Measurements from ENCODE around the gene CDKN3.

The CDKN3 gene

DNA sequence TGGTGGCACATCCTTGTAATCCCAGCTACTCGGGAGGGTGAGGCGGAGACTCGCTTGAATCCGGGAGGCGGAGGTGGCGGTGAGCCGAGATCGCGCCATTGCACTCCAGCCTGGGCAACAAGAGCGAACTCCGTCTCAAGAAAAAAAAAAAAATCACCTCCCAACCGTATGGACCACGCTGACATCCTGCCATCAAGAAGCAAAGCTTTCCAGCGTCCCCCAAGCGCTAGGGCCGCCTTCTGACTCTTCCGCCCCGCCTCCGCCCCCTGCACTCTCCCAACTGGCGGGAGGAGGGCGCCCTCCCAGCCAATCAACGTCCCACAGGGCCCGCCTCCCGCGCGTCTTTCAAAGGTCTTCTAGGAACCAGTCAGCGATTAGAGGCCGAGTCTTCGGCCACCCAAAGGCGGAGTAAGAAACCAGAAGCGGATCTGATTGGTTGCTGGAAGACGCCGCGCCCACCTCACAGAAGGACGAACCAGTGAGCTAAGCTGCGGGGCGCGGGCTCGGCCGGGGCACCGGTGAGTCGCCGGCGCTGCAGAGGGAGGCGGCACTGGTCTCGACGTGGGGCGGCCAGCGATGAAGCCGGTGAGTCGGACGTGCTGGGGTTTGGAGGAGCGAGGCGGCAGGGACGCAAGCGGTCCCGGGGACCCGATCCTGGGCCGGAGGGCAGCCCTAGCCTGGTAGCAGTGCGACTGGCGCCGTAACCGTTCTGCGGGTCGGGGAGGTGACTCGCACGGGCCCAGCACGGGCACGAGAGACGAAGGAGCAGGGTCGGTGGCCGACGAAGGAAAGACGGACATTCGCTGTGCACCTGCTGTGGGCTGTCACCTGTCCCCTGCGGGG is at the start of gene CDKN3:
Gene CDKN3 (plus strand): TSS at position 515 of the 843 bp plus-strand sequence. CDS start 62 bp downstream, at position 577.
- in situ Hi-C loops (cut with HindIII; ENCODE audit: low sequenced_read_pairs): no loop called here

DNA sequence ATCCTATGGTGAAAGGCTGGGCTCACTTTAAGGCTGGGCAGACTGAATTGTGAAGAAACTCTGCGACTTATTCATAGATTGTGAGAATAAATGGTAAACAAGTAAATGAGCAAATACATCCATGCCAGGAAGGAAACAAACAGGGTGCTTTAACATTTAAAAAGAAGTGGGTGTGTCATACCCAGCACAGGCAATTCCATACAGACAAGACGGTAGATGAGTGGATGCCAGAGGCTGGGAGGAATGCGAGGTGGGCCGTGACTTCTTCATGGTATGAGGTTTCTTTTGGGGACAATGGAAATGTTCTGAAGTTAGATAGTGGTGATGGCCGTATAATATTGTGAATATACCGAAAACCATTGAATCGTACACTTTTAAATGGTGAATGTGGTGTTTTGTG is 49.8 kb upstream of the CDKN3 start:
- in situ Hi-C loops (cut with HindIII; ENCODE audit: low sequenced_read_pairs): loop anchor here (25.0 kb wide), 1 partner anchor 810 kb away; no protein-coding TSS in a partner anchor

DNA sequence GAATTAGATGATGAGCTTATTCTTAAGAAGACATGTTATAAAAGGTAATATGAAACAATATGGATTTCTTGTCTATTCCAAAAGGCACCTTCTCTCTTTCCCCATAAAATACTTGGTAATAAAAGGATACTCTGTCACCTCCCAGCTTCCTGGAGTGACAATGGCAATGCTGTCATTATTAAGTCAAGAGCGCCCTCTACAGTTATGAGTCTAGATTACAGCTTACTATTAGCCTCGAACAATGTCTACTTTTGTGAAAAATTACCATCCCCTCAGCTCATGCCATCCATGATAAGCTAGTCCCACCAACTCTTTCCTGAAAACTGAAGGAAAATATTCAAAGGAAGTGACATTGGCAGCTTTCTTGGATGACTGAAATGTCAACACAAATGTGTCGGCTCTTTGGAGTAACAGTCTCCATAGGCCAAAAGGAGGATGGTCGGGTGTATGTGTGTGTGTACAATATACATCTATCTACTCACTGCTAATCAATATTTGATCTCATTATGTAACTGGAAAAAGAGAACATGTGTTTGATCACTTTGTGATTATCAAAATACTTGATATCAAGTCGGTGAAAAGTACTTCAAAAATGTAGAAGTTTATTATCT is 48.7 kb upstream of the CDKN3 start:
- in situ Hi-C loops (cut with HindIII; ENCODE audit: low sequenced_read_pairs): loop anchor here (25.0 kb wide), 1 partner anchor 811 kb away; no protein-coding TSS in a partner anchor

- in situ Hi-C loops (cut with HindIII; ENCODE audit: low sequenced_read_pairs): loop anchor here (25.0 kb wide), 1 partner anchor 812 kb away; no protein-coding TSS in a partner anchor
These were observed 47.7 kb upstream of the CDKN3 start for GRCh38 chr14:54348923-54349620.

DNA sequence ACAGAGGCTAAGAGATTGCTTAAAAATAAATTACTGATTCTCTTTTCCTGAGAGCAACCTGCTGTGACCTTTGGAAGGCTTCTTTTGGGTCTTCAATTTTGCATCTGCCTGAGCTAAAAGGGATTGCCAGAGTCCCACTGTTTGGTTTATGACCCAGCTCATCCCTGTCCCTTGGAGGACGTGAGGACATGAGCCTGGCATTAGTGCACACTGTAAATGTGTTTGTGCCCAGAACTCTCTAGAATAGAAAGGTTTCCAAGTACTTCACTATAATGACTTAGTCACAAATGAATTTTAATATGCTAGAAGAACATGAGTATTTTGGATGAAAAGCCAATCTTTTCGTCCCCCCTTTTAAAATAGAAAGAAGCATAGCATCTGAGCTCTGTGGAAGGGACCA is 47.1 kb upstream of the CDKN3 start:
- in situ Hi-C loops (cut with HindIII; ENCODE audit: low sequenced_read_pairs): loop anchor here (25.0 kb wide), 1 partner anchor 812 kb away; no protein-coding TSS in a partner anchor

DNA sequence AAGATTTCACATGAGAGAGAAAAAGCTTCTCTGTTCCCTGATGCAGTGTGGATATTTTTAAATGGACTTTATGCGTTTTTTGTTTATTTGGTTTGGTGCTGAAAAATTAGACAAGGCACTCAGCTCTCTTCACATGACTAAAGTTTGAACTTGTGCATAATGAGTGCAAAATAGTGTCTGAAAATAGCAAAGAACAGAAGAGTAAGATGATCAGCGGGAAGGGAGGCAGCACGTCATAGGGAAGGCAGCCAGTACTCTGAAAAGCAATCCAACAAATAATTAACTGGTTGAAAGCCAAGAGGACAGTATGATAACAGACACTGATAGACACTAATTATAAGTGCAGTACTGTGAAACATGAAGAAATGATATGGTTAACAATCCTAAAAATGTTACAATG is 46.6 kb upstream of the CDKN3 start:
- in situ Hi-C loops (cut with HindIII; ENCODE audit: low sequenced_read_pairs): no loop called here

- in situ Hi-C loops (cut with HindIII; ENCODE audit: low sequenced_read_pairs): no loop called here
These were observed 43.5 kb upstream of the CDKN3 start for GRCh38 chr14:54353266-54353665.

DNA sequence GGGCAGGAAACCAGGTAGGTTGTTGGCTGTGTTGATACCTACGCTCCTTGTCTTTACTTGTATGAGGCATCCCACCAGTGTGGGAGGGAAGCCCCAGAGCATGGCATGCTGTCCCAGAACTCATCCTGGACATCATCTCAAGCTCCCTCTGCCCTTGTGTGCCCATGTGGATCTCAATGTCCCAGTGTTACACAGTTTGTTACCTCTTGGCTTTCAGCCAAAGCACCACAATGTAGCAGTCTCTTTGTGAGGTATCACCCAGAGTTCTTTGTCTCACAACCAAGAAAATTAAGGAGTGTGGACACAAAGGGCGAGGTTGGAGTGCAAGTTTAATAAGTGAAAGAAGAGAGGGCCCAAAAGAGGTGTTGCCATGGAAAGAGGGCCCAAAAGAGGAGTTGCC is 43.1 kb upstream of the CDKN3 start:
- in situ Hi-C loops (cut with HindIII; ENCODE audit: low sequenced_read_pairs): no loop called here

DNA sequence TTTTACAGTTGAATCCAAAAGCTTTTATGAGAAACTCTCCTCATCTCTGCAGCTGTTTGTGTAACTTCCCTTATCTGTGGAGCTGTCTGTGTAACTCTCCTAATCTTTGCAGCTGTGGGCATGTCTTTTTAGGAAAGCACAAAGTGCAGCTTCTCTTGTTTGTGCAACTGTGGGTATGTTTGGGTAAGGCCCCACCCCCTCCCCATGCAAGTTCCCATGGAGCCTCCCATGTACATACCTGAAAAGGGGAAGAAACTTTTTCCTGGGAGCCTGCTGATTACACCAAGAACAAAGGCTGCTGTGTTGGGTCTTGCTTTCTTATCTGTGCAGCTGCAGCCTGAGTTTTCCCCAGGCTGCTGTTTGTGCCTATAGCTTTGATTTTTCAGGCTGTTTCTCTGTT is 42.7 kb upstream of the CDKN3 start:
- in situ Hi-C loops (cut with HindIII; ENCODE audit: low sequenced_read_pairs): no loop called here

DNA sequence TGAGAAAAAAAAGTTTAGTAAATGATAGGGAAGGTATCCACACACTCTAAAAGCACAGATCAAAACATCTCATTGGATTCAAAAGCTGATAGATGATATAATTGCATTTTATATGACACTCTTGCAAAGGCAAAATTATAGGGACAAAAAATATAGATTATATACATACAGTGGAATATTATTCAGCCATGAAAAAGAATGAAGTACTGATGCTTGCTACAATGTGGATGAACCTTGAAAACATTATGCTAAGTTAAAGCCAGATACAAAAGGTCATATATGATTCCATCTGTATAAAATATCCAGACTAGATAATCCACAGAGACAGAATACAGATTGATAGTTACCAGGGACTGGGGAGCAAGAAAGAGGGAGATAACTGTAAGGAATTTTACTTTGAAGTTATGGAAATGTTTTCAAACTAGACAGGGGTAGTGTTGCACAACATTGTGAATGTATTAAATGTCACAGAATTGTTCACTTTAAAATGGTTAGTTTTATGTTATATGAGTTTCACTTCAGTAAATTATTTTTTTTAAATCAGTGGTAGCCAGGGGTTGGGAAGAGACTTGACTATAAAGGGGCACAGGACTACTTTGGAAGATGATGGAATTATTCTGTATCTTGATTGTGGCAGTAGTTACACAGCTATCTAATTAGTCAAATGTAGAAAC is 41.7 kb upstream of the CDKN3 start:
- in situ Hi-C loops (cut with HindIII; ENCODE audit: low sequenced_read_pairs): no loop called here

DNA sequence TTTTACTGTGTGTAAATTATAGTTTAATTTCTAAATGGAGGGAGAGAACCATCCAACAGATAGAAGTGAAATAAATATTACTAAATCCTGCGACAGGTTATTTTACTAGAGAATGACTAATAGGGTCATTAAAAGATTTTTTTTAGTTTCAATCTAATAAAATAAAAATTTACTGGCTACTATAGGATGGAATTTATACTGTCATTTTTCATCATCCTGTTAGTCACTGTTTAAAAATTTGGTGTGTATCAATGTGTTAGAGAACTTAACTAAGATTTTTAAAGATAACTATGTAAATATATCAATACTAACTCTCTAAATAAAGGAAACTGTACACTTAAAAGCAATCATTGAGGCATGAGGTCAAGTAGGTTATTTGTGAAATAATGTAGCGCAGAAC is 41.1 kb upstream of the CDKN3 start:
- in situ Hi-C loops (cut with HindIII; ENCODE audit: low sequenced_read_pairs): no loop called here

DNA sequence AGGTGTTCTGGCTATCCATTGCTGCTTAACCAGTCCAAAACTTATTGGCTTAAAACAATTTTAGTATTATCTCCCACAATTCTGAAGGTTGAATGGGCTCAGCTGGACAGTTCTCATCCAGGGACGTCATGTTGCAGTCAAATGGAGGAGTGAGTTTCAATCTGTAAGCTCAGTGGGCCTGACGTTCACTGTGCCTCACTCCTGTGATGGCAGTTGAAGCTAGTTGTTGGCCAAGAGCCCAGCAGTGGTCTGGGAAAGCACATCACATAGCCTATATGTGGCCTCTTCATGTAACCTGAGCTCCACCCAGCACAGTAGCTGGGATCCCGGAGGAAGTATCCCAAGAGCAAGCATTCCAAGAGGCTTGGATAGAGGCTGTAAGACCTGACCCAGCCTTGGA is 40.6 kb upstream of the CDKN3 start:
- in situ Hi-C loops (cut with HindIII; ENCODE audit: low sequenced_read_pairs): no loop called here

DNA sequence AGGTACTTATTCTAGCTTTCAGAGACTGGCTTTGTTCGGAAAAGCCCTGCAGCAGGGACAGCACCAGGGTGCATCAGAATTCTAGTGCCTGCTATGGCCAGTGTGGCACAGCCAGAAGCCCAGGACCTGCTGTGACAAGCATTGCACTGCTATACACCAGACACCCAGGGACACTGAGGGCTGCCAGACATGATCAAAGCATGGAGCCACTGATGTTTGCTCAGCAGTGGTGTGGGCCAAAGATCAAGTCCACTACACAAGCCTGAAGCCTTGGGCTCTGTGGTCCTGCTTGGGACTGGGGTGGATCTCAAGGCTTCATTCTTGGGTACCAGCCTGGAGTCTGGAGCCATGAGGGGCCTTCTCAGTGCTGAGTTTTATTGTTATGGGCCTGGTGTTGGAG is 36.1 kb upstream of the CDKN3 start:
- in situ Hi-C loops (cut with HindIII; ENCODE audit: low sequenced_read_pairs): no loop called here

- in situ Hi-C loops (cut with HindIII; ENCODE audit: low sequenced_read_pairs): no loop called here
These were observed 34.7 kb upstream of the CDKN3 start for GRCh38 chr14:54362089-54362504.

DNA sequence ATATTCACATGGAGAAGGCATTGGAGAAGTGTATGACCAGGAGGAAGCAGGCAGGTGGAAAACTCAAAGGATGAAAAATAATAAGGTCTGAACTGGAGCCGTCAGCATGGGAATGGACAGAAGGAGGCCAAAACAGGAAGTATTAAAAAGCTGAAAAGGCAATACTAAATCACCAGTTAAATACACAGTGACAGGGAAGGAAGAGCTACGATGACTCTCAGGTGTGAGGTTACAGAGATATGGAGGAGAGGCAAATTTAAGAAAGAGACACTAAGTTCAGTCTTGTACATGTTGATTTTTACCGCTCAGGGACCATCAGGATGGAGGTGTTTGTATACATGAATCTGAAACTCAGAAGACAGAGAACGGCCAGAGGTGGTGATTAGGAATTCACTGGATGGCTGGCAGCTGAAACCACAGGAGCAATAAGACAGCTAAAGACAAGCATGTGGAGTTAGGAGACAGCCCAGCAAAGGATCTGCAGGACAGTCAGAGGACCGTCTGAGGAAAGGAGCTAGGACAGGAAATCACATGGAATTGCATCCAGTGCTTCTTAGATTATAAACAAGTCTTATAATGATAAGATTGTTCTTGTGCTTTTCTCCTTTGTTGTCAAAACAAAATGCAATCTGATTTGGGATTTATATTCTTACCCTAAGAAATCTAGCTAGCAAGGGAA is 33.9 kb upstream of the CDKN3 start:
- in situ Hi-C loops (cut with HindIII; ENCODE audit: low sequenced_read_pairs): no loop called here

GRCh38 chr14:54364555-54365415 is 32.0 kb upstream of the CDKN3 start:
- in situ Hi-C loops (cut with HindIII; ENCODE audit: low sequenced_read_pairs): no loop called here

DNA sequence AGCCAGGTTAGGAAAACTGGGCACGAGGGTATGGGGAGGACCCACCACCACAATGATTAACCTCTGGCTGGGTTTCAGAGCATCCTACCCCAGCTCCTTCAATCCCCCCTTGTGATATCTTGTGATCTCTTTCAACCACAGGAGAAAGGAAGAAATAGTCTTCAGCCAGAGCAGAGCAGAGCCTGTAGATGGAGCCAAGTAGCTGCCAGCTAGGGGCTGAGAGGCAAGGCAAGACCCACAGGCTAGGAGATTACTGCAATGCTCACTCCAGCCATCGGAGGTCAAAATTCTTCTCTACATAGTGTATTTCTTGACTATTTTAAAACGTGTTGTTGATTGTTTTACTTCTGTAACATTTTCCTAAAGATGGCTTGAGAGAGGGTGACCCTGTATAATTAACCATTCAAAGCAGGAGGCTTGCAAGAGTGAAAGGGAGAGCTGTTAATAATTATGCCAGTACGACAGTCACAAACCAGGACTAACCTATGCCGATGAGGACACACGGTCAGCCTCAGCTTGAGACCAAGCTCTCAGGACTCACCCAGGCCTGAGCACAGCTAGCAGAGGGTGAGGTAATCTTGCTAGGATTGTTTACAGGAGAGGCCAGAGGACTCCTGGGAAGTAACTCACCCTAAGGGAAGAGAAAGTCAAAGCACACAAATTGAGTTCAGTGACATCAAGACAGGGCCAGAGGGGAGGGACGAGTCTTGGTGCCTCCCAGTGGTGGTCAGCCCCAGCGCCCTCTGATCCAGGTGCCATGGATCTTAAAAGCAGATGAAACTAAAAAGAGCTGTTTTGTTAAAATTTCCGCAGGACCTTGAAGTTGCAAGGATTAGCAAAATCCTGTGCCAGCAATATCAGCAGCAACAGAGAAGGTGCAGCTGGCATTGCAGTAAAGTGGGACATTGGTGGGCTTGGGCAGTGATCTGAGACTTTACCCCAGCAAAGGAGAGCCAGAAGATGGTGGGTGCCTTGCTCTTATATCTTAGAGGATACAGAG is 29.8 kb upstream of the CDKN3 start:
- in situ Hi-C loops (cut with HindIII; ENCODE audit: low sequenced_read_pairs): no loop called here

DNA sequence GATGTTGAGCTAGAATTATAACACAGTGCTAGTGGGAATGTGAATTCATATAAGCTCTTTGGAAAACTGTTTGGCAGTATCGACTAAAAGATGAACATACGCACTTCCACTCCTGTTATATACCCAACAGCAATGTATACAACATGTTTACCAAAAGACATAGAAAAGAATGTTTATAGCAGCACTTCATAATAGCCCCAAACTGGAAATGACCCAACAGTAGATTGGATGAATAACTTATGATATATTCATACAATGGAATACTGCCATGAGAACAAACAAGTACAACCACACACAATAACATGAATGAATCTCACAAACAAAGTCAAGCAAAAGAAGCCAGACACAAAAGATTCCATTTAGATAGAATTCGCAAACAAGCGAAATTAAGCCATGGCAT is 28.5 kb upstream of the CDKN3 start:
- in situ Hi-C loops (cut with HindIII; ENCODE audit: low sequenced_read_pairs): no loop called here

Measured in endothelial cell of hepatic sinusoid (primary cell).